ENCODE data around the gene PHTF1. TPM values are rescaled to one million over a fixed set of nuclear protein-coding genes. Genes with fewer than 3 reads are reported as not detected.
"Not testable (repeated sequence)": the region's sequence is repeated elsewhere in the genome, so short reads cannot be mapped to it uniquely, and the experiment has no call there.

PHTF1 gene
- total RNA-seq, 3 donors from 2014 or later = 9.1 to 10.9 (median 9.9) TPM

GRCh38 chr1:113718621-113719020, 40.7 kb downstream of the PHTF1 start:
- not testable (repeated sequence) for ATAC-seq; DNase-seq; H3K4me1 Mint-ChIP-seq (ENCODE audit: low read depth); H3K4me3 Mint-ChIP-seq; H3K27me3 Mint-ChIP-seq (ENCODE audit: low read depth)
- Mint-ChIP-seq H3K36me3 (ENCODE audit: insufficient read depth) (peaks cover 42% of the 10 kb centered on the region), H3K9me3 (peaks cover 11% of the 10 kb centered on the region)

GRCh38 chr1:113717506-113717905, 41.8 kb downstream of the PHTF1 start:
- not testable (repeated sequence) for DNase-seq; H3K4me1 Mint-ChIP-seq (ENCODE audit: low read depth); H3K27me3 Mint-ChIP-seq (ENCODE audit: low read depth); H3K4me3 Mint-ChIP-seq; ATAC-seq
- H3K9me3 Mint-ChIP-seq = peaks cover 11% of the 10 kb centered on the region
- H3K36me3 Mint-ChIP-seq (ENCODE audit: insufficient read depth) = peaks cover 38% of the 10 kb centered on the region

- Mint-ChIP-seq H3K4me3 (no peak overlapping the region), H3K36me3 (ENCODE audit: insufficient read depth) (peaks cover 39% of the 10 kb centered on the region), H3K27me3 (ENCODE audit: low read depth) (no peaks in the 10 kb centered on the region), H3K9me3 (peaks cover 11% of the 10 kb centered on the region), H3K4me1 (ENCODE audit: low read depth) (no peaks in the 10 kb centered on the region)
- DNase-seq (no peak), ATAC-seq (no peak)
Observed at GRCh38 chr1:113714606-113715269, 44.5 kb downstream of the PHTF1 start.

- ATAC-seq (no peak), DNase-seq (no peak)
- Mint-ChIP-seq H3K4me3 (no peak overlapping the region), H3K9me3 (no peaks in the 10 kb centered on the region), H3K27me3 (ENCODE audit: low read depth) (no peaks in the 10 kb centered on the region), H3K36me3 (ENCODE audit: insufficient read depth) (peaks cover 9% of the 10 kb centered on the region), H3K4me1 (ENCODE audit: low read depth) (peaks cover 9% of the 10 kb centered on the region)
Observed at GRCh38 chr1:113701429-113701828, 57.9 kb downstream of the PHTF1 start.

- Mint-ChIP-seq H3K4me1 (ENCODE audit: low read depth) (peaks cover 1% of the 10 kb centered on the region), H3K27me3 (ENCODE audit: low read depth) (no peaks in the 10 kb centered on the region), H3K36me3 (ENCODE audit: insufficient read depth) (peaks cover 24% of the 10 kb centered on the region), H3K9me3 (peaks cover 29% of the 10 kb centered on the region), H3K4me3 (no peak overlapping the region)
- ATAC-seq (no peak), DNase-seq (no peak)
Observed at GRCh38 chr1:113694910-113695309, 64.4 kb downstream of the PHTF1 start.

GRCh38 chr1:113692824-113693431, 66.4 kb downstream of the PHTF1 start:
- ATAC-seq (no peak), DNase-seq (no peak)
- H3K36me3 Mint-ChIP-seq (ENCODE audit: insufficient read depth) = peaks cover 28% of the 10 kb centered on the region
- H3K27me3 Mint-ChIP-seq (ENCODE audit: low read depth) = no peaks in the 10 kb centered on the region
- H3K4me1 Mint-ChIP-seq (ENCODE audit: low read depth) = peaks cover 1% of the 10 kb centered on the region
- peaks cover 29% of the 10 kb centered on the region for H3K9me3 Mint-ChIP-seq
- H3K4me3 Mint-ChIP-seq = no peak overlapping the region

- H3K9me3 Mint-ChIP-seq = peaks cover 29% of the 10 kb centered on the region
- no peak overlapping the region for H3K4me3 Mint-ChIP-seq
- peaks cover 1% of the 10 kb centered on the region for H3K4me1 Mint-ChIP-seq (ENCODE audit: low read depth)
- H3K27me3 Mint-ChIP-seq (ENCODE audit: low read depth) = no peaks in the 10 kb centered on the region
- no peak for ATAC-seq
- H3K36me3 Mint-ChIP-seq (ENCODE audit: insufficient read depth) = peaks cover 28% of the 10 kb centered on the region
- DNase-seq = no peak
Observed at GRCh38 chr1:113692342-113692741, 66.9 kb downstream of the PHTF1 start.

GRCh38 chr1:113691184-113691583, 68.1 kb downstream of the PHTF1 start:
- Mint-ChIP-seq H3K4me3 (no peak overlapping the region), H3K9me3 (peaks cover 29% of the 10 kb centered on the region), H3K4me1 (ENCODE audit: low read depth) (peaks cover 1% of the 10 kb centered on the region), H3K36me3 (ENCODE audit: insufficient read depth) (peaks cover 24% of the 10 kb centered on the region), H3K27me3 (ENCODE audit: low read depth) (no peaks in the 10 kb centered on the region)
- ATAC-seq = no peak
- no peak for DNase-seq

- ATAC-seq (no peak), DNase-seq (no peak)
- Mint-ChIP-seq H3K4me3 (no peak overlapping the region), H3K4me1 (ENCODE audit: low read depth) (no peaks in the 10 kb centered on the region), H3K27me3 (ENCODE audit: low read depth) (no peaks in the 10 kb centered on the region), H3K36me3 (ENCODE audit: insufficient read depth) (peaks cover 13% of the 10 kb centered on the region), H3K9me3 (no peaks in the 10 kb centered on the region)
Observed at GRCh38 chr1:113686891-113687618, 72.2 kb downstream of the PHTF1 start.

GRCh38 chr1:113684153-113684541, 75.1 kb downstream of the PHTF1 start:
- DNase-seq = no peak
- Mint-ChIP-seq H3K27me3 (ENCODE audit: low read depth) (no peaks in the 10 kb centered on the region), H3K9me3 (no peaks in the 10 kb centered on the region), H3K4me3 (no peak overlapping the region), H3K36me3 (ENCODE audit: insufficient read depth) (peaks cover 8% of the 10 kb centered on the region), H3K4me1 (ENCODE audit: low read depth) (no peaks in the 10 kb centered on the region)
- ATAC-seq = no peak

- H3K4me3 Mint-ChIP-seq = no peak overlapping the region
- H3K9me3 Mint-ChIP-seq = no peaks in the 10 kb centered on the region
Observed at GRCh38 chr1:113683384-113684152, 75.7 kb downstream of the PHTF1 start.

GRCh38 chr1:113681596-113682337, 77.5 kb downstream of the PHTF1 start:
- no peak for ATAC-seq
- H3K27me3 Mint-ChIP-seq (ENCODE audit: low read depth) = no peaks in the 10 kb centered on the region

More at GRCh38 chr1:113683384-113684152, 75.7 kb downstream of the PHTF1 start:
- H3K36me3 Mint-ChIP-seq (ENCODE audit: insufficient read depth) = peaks cover 8% of the 10 kb centered on the region
- no peak for DNase-seq
- no peaks in the 10 kb centered on the region for H3K4me1 Mint-ChIP-seq (ENCODE audit: low read depth)
- H3K27me3 Mint-ChIP-seq (ENCODE audit: low read depth) = no peaks in the 10 kb centered on the region
- ATAC-seq = no peak

GRCh38 chr1:113678159-113678469, 81.2 kb downstream of the PHTF1 start:
- peaks cover 3% of the 10 kb centered on the region for H3K36me3 Mint-ChIP-seq (ENCODE audit: insufficient read depth)

More at GRCh38 chr1:113681596-113682337, 77.5 kb downstream of the PHTF1 start:
- Mint-ChIP-seq H3K4me1 (ENCODE audit: low read depth) (no peaks in the 10 kb centered on the region), H3K9me3 (no peaks in the 10 kb centered on the region), H3K4me3 (no peak overlapping the region), H3K36me3 (ENCODE audit: insufficient read depth) (peaks cover 8% of the 10 kb centered on the region)
- no peak for DNase-seq

More at GRCh38 chr1:113678159-113678469, 81.2 kb downstream of the PHTF1 start:
- Mint-ChIP-seq H3K9me3 (no peaks in the 10 kb centered on the region), H3K4me3 (no peak overlapping the region), H3K27me3 (ENCODE audit: low read depth) (no peaks in the 10 kb centered on the region), H3K4me1 (ENCODE audit: low read depth) (no peaks in the 10 kb centered on the region)
- DNase-seq (no peak), ATAC-seq (no peak)

Measured in activated T-cell treated with anti-CD3 and anti-CD28 coated beads, Interleukin-2, amount 50 U/mL, for 4 hours (primary cell).